GM18505 (cell line): Measurements from ENCODE around the gene ATXN2.
A peak's percentile ranks its signal among the peaks of the same experiment; 100 is the strongest.
"Not testable (repeated sequence)": the region's sequence is repeated elsewhere in the genome, so short reads cannot be mapped to it uniquely, and the experiment has no call there.

ENCODE experiments used
- ATAC-seq: cut with Tn5 transposase; IDR thresholded peaks from one replicate; pipeline ENCODE4 v1.9.1; 2021; ENCODE audit not compliant: unreplicated experiment
- POLR2A ChIP-seq: IDR thresholded peaks from 4 replicates; pipeline ENCODE4 v1.6.1; 2011; ENCODE audit warnings: borderline replicate concordance; ENCODE audit not compliant: insufficient read depth, insufficient read length; ENCODE audit errors: extremely low read depth

The ATXN2 gene

DNA sequence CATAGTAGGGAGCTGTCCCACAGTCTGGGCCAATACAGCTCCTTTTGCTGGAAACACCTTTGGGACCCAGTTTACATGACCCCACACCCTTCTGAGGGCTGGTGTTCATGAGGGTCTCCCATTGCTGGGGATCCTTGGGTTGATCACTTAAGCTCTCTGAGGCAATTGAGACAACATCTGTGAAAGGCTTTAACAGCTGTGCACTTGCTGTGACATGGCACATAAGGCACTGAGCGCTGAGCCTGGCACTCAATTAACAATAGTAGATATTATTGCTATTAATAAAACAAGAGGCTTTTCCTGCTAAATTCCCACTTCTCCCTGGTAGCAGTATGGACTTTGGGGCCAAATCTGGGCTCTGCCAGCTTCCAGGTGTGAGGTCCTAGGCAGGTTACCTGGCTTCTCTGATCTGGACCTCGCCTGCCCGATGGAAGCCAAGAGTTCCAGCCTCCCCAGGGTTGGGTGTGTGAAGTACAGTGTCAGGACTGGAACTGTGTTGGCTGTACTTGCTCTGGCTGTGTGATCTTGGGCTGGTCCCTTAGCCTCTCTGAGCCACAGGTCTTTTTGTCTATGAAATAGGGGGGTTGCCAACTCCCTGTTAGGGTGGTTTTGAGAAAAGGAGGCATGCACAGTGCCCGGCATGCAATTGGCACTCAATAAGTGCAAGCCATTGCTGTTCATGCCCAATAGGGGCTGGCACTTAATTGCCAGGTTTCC is 190.3 kb downstream of the ATXN2 start:
- ATAC-seq, result no peak
- no peak for TF ChIP-seq POLR2A

DNA sequence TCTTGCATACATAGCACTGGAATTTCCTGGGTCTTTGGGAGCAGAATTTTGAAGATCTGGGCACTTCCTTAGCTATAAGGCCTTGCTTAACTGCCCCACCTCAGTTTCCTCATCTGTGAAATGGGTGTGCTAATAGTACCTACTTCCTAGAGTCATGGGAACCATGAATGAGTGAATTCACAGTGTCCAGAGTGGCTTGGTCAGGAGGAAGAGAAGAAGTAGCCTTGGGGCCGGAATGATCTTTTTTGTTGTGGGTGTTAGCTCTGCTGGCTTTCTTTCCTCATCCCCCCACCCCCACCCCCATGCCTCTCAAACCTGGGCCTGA is 191.0 kb downstream of the ATXN2 start:
- TF ChIP-seq POLR2A, result no peak
- ATAC-seq, result no peak

DNA sequence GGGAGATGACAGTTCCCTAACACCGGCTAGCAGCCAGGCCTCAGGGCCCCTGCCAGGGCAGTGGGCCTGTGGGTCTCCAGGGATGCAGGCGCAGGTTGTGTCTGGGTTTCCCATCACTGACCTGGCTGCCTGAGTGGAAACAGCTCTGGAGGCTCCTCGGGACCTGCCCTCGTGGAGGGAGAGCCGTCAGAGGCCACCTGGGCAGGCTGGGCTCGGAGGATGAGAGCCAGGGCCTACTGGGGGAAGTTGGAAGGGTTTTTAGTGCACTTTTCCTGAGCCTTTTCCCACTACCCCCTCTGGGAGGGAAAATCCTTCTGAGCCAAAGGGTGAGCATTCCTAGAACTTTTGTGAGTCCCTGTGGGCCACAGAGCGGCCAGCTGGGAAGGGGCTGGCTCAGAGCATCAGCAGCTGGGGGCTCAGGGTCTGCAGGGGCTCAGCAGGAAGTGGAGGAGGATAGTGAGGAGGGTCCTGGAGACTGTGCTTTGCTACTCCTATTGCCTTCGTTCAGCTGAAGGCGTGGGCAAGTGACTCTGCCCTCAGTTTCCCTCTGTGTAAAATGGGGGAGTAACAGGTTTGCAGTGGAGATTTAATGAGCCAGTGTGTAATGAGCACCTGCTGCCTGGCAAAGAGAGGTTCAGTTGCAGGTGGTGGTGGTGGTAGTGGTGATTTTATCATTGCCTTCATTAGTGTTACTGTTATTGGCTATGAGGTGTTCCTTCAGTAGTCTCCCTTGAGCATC is 191.6 kb downstream of the ATXN2 start:
- ATAC-seq, result no peak
- TF ChIP-seq POLR2A, result no peak

DNA sequence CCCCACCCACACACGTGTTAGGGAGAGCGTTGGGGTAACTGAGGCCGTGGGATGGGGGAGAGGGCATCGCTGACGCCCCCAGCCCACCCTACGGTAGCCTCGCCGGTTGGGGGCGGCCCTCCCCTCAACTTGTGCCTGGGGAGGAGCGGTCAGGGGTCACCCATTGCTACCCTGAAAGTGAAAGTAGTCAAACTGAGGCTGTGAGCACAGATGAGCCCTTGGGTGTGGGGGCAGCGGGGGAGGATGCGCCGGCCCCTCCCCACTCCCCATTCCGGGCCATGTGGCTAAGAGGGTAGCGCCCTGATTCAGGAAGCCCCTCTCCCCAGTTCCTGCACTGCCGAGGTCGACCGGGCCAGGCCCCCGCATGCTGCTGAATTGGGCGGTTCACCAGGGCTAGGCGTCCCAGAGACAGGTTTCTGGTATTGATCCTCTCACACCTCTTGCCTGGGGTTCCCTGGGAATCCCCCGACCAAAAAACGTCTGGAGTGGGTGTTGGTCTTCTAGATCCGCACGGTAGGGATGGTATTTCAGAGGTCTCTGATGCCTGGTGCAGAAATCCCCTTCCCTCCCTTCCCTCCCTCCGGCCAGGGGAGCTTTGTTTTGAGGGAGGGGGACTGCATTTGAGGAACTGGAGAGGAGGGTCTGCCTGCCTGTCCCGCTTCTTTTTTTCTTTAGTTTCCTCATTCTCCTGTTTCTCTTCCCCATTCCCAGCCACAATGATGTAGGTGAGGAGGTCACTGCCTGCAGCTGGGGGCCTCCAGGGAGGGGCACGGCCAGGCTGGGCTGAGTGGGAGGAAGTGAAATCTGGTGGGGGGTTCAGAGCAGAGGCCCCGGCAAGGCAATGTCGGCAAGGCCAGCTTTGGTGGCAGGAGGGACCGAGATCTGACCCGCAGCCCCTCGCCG is 192.4 kb downstream of the ATXN2 start:
- no peak for TF ChIP-seq POLR2A
- ATAC-seq, result no peak

DNA sequence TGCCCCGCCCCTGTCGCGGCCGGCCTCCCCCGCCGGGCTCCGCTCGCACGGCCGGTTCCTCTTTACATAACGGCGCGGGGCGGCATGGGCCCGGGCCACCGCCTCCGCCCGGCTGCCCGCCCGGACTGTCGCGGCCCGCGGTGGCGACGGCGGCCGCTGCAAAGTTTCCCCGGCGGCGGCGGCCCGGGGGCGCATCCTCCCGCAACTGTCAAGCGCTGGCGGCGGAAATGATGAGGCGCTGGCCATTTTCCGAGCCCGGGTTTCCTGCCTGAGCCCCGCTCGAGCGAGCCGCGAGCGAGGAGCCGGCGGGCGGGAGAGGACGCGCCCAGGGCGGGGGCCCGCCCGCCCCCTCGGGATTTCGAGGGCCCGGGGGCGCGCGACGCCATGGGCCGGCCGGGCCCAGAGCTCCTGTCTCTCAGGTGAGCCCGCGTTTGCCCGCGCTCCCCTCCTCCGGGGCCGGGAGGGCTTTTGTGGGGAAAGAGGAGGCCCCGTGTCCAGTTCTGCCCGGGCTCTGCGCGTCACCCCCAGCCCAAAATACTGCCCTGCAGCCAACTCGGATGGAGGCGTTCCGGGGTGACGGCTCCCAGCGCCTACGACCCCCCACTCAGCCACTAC is 193.1 kb downstream of the ATXN2 start, which contains the start of gene SH2B3:
SH2B3 (plus strand) TSS at position 65 of the 615 bp plus-strand sequence. CDS start 12,223 bp downstream, outside the sequence.
- peak; percentile 67 for TF ChIP-seq POLR2A
- no peak for ATAC-seq

DNA sequence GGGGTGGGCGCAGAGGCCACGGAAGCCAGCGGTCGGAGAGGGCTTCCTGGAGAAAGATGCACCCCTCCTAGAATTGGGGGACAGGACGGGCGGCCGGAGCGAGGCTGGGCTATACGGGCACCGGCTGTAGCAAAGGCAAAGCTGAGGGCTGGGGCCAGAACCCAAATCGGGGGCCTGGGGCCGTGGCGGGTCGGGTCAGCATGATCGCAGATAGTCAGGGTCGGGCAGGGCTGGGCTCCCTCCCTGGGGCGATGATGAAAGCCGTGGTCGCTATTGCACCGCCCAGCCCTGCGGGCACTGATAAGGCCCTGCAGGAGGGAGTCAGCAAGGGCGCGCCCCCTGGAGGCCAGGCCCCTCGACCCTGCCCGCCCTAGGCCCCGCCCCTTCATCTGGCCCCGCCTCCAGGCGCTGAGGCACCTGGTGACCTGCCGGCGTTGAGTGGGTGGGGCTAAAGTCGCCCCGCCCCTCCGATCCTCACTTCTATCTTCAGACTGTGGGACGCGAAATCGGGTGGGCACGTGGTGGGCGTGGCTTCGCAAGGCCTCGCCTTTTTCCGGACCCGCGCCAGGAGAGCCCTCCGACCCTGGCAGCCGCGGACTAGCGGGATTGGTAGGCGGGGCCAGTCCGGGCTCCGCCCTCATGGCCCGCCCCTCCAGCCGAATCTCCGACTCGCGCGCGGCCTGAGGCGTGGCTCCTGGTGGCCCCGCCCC is 193.8 kb downstream of the ATXN2 start:
- peak; percentile 69 for TF ChIP-seq POLR2A
- peak; percentile 63 for ATAC-seq

DNA sequence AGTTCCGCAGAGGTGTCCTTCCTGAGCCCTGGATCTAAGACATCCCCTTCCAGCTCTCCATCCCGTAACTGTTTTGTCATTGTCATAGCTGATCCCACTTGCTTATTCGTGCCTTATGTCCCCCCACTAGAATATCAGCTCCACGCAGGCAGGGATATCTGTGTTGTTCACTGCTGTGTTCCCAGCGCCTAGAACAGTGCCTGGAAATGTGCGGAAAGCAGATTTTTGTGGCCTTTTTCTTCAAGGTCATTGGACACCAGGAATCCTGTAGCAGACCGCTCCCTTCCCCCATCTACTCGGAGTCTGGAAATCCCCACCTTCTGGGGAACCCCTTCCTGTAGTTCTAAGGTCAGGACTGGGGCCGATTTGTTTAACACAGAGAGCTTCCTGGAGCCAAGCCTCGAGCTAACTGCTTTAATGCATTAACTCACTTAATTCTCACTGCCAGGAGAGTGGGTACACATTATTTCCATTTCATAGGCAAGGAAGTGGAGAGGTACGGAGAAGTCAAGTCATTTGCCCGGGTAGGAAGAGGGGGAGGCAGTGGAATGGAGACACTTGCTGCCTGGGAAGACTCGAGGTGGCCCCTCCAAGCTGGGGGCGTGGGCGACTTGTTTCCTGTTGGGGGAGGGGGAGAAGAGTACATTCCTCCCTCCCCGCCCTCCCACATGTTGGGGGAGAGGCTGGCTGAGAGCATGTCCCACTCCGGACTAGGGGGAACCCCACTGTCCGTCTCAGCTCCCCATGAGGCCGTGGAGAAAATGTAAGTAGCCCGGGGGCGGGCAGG is 194.6 kb downstream of the ATXN2 start:
- no peak for ATAC-seq
- no peak for TF ChIP-seq POLR2A

DNA sequence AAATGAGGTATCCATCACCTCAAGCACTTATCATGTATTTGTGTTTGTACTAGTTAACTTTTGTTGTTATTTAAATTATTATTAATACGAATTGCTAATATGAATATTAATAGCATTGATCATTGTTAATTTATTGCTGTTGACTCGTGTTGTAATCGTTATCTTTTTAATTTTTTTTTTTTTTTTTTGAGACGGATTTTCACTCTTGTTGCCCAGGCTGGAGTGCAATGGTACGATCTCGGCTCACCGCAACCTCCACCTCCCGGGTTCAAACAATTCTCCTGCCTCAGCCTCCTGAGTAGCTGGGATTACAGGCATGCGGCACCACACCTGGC is 196.7 kb downstream of the ATXN2 start:
- ATAC-seq, result not testable (repeated sequence)
